HG03196 (cell line): ENCODE results near the gene SLC25A24.
"Not testable (repeated sequence)": the region's sequence is repeated elsewhere in the genome, so short reads cannot be mapped to it uniquely, and the experiment has no call there.

Source experiments
- ATAC-seq: cut with Tn5 transposase; IDR thresholded peaks from one replicate; pipeline ENCODE4 v1.9.1; 2021; ENCODE audit not compliant: unreplicated experiment

Gene SLC25A24

DNA sequence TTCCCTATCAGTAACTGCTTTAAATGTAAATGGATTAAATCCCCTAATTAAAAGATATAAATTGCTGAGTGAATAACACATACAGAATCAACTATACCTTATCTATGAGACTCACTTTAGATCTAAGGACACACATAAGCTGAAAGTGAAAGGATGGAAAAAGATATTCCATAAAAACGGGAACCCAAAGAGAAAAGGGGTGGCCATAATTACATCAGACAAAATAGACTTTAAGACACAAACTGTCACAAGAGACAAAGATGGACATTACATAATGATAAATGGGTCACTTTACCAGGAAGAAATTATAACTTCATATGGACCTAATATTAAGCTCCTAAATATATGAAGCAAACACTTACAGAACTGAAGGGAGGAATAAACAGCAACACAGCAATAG, 59.2 kb downstream of the SLC25A24 start:
- no peak for ATAC-seq

- ATAC-seq, result no peak
Measured at GRCh38 chr1:108140177-108140576, 60.0 kb downstream of the SLC25A24 start.

GRCh38 chr1:108139555-108139954, 60.6 kb downstream of the SLC25A24 start:
- not testable (repeated sequence) for ATAC-seq

- ATAC-seq, result not testable (repeated sequence)
Measured at GRCh38 chr1:108133148-108133547, 67.0 kb downstream of the SLC25A24 start.

DNA sequence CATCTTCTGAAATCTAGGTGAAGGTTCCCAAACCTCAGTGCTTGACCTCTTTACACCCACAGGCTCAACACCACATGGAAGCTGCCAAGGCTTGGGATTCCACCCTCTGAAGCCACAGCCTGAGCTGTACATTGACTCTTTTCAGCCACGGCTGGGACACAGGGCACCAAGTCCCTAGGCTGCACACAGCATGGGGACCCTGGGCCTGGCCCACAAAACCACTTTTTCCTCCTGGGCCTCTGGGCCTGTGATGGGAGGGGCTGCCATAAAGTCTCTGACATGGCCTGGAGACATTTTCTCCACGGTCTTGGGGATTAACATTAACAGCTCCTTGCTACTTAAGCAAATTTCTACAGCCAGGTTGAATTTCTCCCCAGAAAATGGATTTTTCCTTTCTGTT, 67.8 kb downstream of the SLC25A24 start:
- ATAC-seq, result not testable (repeated sequence)

DNA sequence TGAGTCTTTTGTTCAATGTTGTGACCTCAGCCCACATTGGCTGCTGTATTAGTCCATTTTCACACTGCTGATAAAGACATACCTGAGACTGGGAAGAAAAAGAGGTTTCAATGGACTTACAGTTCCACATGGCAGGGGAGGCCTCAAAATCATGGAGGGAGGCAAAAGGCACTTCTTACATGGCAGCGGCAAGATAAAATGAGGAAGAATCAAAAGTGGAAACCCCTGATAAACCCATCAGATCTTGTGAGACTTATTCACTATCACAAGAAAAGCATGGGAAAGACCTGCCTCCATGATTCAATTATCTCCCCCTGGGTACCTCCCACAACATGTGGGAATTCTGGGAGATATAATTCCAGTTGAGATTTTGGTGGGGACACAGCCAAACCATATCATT, 68.9 kb downstream of the SLC25A24 start:
- not testable (repeated sequence) for ATAC-seq

DNA sequence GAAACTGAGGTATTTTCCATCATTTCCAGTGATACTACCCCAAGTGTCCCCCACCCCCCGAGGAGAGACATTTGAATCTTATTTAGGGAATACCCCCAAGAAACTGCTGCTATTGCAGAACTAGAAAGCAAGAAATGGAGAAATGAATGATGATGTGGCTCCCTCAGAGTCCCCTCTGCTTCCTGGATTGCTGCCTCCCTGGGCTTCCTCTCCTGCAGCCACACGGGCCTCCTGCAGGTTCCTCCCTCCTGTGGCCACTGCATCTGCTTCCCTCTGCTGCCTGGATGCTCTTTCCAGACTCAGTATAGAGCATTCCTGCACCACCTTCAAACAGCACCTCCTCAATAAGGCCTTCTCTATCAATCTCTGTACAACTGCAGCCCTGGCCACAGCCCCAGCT, 69.3 kb downstream of the SLC25A24 start:
- no peak for ATAC-seq

DNA sequence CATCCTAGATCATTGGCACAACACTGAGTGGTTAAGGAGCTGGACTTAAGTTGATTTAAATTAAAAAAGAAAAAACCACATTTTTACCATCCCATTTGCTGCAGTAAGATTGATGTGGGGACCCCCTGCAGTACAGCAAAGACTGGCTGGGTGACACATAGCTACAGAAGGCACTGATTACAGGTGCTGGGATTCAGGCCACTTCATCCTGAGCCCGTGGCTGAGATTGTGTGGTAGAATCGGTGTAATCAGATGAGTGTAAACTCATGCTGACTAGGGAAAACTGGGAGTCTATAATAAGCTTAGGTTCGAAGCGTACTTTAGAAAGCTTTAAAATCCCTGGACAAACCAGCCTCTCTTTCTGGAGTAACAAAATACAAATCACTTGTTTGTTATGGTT, 70.1 kb downstream of the SLC25A24 start:
- ATAC-seq, result no peak

DNA sequence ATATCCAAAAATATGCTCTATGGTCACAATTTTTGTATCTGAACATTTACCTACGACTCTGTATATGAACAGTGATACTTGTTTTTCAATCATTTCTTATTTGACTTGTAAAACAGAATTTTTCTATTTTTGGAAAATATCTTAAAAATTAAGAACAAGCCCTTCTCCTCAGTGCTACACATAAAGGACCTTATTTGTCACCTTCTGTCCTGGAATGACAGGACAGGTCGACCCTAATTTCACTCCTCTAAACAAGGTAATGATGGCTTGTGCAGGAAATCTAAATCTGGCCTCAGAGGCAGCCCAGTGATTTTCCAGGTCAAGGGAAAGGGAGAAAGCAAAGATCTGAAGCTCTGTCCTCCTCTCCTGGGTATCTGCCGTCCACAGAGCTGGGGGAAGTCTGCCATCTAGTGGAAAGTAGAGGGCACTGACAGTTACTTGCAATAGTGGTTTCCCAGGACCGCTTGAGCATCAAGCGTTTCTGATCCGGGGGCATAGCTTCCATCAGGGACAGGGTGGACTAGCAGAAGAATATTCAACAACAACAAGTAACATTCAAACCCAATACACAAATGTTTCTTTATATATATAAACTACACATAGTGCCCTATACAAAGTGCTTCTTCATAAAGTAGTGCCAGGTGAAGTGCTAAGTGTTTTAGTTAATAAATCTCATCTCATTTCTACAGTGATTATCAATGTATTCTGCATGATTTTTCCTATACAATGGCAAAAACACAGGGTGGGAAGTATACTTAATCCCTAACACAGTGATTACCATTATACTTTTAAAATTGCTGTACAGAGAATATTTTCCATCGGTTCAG, 74.6 kb downstream of the SLC25A24 start:
- peak; percentile 83 for ATAC-seq

GRCh38 chr1:108124622-108125311, 75.4 kb downstream of the SLC25A24 start:
- no peak for ATAC-seq

DNA sequence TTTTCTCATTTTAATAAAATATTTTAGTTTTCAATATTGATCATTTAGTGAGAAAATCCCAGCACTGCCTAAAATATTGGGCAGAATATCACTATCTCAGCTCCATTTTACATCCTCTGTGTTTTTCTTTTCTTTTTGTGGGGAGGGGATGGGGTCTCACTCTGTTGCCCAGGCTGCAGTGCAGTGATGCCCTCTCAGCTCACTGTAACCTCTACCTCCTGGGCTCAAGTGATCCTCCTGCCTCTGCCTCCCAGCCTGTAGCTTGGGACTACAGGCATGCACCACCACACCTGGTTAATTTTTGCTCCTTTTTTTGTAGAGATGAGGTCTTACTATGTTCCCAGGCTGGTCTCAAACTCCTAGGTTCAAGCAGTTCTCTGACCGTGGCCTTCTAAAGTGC, 76.1 kb downstream of the SLC25A24 start:
- ATAC-seq, result no peak

DNA sequence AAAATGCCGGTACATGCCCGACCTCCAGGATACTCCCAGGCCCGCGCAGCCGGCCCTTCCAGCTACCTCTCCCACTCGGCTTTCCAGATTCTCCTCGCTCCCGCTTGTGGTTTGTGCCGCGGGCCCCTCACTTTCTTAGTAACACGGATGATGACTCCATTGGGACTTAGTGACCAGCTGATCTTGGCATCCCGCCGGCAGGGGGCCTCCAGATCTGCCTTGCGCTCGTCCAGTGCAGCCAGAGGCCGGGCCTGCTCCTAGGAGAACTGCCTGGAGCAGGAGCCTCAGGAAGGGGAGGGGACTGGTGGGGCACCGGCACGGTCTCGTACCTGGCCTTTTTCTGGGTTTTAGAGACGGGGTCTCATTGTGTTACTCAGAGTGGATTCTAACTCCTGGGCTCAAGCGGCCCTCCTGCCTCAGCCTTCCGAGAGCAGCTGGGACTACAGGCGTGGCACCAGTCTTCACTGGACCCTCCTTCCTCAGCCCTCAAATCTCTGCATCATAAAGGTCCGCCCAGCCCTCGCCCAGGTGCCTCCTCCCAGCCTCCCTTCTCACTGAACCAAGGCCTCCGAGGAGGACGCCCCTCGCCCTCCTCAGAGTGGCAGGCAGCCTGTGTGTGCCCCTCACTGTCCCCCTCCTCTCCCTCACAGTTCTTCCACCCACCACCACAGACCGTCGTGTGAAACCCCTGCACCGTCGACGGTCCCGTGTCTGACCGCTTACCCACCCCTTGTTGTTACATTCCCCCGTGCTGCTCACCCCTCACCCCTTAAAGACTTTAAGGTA, 78.6 kb downstream of the SLC25A24 start:
- ATAC-seq, result no peak

GRCh38 chr1:108120163-108120562, 80.0 kb downstream of the SLC25A24 start:
- no peak for ATAC-seq

DNA sequence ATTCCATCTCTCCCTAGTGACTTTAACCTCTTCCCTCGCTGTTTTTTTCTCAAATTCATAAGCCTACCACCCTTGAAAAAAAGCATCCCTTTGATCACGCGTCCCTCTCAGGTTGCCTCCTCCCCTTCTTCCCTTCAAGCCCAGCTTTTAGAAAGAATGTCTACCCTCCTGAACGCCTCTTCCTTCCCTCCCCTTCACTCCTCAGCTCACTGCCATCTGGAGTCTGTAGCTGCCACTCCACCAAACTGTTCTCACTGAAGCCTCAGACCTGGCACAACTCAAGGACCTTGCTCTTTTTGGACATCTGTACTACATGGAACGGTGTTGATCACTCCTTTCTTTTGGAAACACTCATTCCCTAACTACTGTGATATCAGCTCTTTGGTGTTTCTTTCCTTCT, 80.6 kb downstream of the SLC25A24 start:
- ATAC-seq, result no peak

DNA sequence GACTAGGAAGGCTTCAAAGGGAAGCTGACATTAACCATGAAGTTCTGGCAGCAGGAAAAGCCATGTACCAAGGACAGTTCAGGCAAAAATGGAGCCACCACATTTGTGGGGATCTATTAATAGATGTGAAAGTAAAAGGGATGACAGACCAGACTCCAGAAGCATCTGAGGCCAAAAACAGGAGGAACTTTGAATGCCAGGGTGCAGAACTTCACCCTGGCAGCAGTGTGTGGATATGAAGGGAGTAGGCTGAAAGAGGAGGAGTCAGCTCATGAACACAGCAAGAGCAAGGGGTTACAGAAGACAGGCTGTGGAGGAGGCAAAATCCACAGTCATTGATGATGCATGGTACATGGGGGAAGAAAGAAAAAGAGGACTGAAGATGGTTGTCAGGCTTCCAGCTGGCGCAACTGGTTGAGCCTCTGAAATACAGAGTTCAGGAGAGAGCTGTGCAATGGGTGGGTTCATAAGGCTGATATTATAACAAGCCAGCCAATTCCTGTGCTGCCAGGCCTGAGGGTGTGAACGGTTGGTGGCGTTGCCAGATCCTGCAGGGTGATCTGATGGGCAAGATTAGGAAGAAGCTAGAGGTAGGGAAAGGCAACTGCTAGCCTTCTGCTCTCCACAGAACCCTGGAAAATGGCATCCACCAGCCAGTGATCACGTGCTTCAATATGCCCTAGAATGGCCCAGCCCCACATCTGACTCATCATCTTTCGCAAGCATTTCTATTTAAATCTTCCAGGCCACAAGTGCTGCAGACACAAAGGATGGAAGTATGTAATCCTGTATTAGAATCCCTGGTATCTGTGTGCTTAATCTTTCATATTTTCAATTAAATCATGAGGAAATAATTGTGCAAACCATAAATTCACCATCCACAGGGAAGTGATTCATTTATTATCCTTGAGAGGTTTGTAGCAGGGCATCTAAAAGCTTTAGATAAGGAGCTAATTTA, 81.9 kb downstream of the SLC25A24 start:
- ATAC-seq, result no peak

DNA sequence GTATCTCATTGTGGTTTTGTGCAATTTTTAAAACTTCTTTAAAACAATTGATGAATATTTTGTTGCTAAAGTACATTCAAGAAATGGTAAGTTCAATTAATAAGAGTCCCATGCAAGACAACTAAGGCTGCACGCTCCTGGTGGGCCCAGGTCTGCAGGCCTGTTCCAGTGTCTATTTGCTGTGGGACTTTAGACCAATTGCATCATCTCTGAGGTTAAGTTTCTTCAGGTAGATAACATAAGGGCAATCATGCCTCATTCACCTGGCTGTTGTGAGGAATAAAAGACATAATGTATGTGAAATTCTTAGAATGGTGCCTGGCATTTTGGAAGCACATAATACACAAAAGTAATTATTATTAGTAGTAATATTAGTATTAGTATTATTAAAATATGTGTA, 82.9 kb downstream of the SLC25A24 start:
- no peak for ATAC-seq

DNA sequence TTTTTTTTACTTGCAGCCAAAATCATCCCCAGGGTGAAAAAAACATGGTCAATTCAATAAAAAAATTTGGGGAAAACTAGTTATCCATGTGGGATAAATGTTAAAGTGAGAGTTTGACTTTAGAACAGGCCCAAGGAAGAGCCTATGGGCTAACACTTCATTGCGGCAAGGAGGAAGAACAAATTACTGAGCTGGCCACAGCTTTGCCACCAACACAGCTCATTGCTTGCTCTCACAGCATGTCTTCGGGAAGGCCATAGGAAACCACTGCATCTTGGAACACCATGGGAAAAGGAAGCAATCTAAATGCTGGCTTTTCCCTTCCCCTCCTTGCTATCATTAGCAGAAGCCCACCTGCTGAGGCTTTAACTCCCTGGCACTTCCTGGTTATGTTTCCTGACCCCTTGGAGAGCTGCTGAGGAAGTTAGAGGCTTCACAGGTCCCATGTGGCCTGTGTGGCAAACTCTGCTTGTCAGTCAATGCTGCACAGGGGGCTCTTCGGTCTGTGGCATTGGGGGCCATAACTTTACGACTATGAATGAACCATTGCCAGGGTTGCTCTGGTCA, 86.0 kb downstream of the SLC25A24 start:
- ATAC-seq, result no peak

- no peak for ATAC-seq
Measured at GRCh38 chr1:108113496-108113895, 86.6 kb downstream of the SLC25A24 start.

DNA sequence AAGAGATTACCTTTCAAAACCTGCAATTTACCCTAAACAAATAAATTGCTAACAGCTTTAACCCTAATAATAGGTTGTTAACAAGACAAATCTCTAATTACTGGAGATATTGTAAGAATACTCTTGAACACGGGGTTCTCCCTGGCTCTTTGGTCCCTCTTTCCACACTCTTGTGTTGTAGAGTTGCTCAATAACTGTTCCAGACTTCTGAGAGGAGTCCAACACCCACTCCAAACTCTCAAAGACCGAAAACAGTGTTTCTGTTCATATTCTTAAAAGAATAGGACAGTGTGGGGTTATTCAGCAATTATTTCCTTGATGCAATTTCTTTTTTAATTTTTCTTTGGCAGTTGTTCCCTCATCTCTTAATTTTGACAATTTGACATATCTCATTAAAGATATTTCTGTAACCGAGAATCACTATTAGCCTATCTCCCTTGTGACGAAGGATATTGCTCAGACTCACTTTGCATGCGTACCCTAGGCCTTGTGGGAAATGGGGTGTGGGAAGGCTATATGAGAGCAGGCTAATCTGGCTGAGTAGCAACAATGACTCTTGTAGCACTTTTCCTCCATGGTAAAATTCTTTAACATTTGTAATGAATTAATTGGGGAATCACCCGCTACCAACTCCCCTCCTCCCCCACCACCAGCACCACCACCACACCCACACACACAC, 90.7 kb downstream of the SLC25A24 start:
- ATAC-seq, result no peak

GRCh38 chr1:108108119-108108518, 92.0 kb downstream of the SLC25A24 start:
- no peak for ATAC-seq
